CD4-positive, alpha-beta T cell treated with Interferon gamma for 1 hour (primary cell): Measurements from ENCODE around the gene BLCAP.
"Not testable (repeated sequence)": the region's sequence is repeated elsewhere in the genome, so short reads cannot be mapped to it uniquely, and the experiment has no call there.

ENCODE experiments used
- DNase-seq: peaks from one replicate; pipeline ENCODE4 v3.0.0-alpha.2; 2020

BLCAP gene

DNA sequence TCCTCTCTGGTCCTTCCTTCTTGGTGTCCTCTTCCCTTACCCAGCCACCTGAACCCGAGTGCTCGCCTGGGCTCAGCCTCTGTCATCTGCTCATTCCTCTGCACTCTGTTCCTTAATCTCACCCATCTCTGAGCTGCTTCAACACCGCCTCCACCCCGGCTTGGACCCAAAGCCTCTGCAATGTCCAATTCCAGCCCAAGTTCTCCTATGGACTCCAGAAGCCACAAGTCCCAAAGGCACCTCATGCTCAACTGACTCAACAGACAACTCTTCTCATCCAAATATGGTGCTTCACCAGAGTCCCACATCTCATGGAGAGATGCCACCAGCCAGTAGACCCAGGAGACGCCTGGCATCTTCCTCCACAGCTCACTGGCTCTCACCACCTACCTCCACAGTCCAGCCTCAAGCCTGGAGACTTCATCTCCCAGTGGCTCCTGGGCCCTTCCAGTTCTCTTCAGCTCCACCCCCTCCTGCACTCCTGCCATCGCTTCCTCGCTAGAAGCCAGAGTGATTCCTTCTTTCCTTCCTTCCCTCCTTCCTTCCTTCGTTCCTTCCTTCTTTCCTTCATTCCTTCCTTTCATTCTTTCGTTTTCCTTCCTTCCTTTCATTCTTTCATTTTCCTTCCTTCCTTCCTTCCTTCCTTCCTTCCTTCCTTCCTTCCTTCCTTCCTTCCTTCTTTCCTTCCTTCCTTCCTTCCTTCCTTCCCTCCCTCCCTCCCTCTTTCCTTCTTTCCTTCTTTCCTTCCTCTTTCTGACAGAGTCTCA is 47.6 kb downstream of the BLCAP start:
- no peak for DNase-seq

DNA sequence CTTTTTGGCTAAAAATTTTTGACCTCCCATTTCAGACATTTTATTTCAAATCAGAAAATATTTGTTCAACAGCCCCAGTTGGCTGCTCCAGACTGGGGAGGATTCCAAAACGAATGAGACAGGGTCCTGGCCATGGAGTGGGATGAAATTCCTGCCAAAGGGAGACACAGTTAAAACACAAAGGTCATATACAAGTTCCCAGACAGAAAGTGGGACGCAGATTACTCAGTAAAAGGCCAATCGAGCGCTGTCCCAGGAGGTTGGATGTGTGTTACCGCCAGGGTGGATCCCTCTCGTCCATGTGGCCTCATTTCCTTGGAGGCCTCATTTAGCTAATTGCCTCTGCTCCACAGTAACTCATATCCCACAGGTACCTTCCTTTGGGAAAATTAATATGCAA is 48.4 kb downstream of the BLCAP start:
- no peak for DNase-seq

- DNase-seq, result no peak
Measured at GRCh38 chr20:37477041-37477440, 50.6 kb downstream of the BLCAP start.

DNA sequence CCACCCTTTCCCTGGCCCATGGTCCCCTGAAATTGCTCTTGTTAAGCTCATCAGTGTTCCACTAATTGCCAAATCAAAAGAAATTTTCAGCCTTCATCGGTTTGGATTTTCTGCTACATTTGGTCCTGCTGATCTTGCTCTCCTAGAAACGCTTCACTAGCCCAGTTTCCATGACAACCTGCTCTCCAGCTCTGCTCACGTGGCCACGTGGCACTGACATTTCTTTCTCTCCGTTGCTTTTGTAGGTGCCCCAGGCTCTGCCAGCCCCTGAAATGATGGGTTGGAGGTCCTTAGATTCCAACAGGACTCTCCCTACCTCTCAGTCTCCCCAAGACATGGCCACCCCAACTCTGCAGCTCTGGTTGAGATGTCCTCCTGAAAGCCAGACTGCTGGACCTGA is 52.4 kb downstream of the BLCAP start:
- no peak for DNase-seq

GRCh38 chr20:37474386-37474785 is 53.3 kb downstream of the BLCAP start:
- DNase-seq, result no peak

DNA sequence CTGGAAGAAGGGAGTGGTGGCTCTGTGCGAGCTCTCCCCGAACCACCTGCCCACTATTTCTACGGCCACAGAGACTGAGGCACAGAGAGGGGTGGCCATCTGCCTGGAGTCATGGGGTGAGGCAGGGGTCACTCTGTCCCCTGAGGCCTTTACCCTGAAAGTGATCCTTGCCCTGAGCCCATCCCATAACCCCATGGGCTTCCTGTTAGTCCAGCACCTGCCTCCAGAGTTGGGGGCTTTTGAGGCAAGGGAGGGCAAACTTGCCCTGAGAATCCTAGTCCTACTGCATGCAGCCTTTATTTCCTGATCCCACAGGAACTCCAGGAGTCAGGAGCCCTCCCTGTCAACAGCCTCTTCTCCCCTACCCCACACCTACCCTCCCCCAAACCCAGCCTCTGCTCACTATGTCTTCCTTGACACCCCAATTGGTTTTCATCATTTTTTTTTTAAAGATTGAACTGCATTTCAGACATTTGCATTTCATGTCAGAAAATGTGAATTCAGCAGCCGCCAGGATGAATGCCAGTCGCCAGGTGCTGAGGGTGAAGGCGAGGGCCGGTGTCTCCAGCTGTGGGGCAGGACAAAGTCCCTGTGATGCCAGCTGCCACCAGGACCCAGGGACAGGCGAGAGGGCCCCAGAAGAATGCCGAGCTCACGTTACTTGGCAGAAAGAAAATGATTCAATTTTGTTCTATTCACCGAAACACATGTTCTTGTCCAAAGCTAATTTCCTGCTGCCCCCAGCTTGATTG is 54.3 kb downstream of the BLCAP start:
- no peak for DNase-seq

- not testable (repeated sequence) for DNase-seq
Measured at GRCh38 chr20:37472435-37472834, 55.2 kb downstream of the BLCAP start.

GRCh38 chr20:37471741-37472235 is 55.9 kb downstream of the BLCAP start:
- DNase-seq, result no peak

GRCh38 chr20:37470190-37470589 is 57.5 kb downstream of the BLCAP start:
- DNase-seq, result not testable (repeated sequence)

DNA sequence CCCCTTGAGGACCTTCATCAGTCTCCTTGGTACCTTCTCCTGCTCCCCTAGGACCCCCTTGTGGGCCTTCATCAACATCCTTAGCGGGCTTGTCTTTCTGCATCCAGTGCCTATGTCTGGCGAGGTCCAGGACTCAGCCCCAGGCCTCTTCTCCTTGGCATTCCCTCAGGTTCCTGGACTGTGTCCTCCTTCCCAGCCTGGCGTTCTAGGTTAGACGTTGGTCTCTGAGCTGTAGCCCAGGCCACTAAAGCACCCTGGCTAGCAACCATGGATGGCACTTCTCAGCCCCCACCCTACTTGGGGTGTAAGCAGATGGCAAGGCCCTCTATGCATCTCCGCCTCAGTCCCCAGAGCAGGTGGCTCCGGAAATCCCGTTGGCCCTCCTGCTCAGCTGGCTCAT is 58.1 kb downstream of the BLCAP start:
- no peak for DNase-seq

DNA sequence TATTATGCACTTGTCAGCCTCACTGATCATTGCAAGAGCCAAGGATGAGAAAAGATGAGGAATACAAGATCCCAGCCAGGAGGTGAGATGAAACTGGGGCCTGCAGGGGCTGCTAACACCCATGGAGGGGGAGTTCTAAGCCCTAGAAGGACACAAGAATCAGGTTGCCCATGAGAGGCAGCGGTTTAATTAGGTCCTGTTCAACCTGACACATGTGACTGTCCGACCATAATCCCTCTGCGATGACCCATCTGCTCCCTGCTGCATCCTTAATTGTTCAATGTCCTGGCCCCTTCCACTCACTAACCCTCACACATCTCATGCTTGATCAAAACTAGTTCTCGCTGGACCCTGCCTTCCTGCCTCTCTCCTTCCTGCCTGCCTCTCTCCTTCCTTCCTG is 58.8 kb downstream of the BLCAP start:
- no peak for DNase-seq
